Medulla oblongata (tissue), 1 donor: ENCODE results near the gene CYP1B1.
A peak's percentile ranks its signal among the peaks of the same experiment; 100 is the strongest.
"Not testable (repeated sequence)": the region's sequence is repeated elsewhere in the genome, so short reads cannot be mapped to it uniquely, and the experiment has no call there.

Experiments
- DNase-seq: peaks from one replicate; pipeline ENCODE4 v3.0.0-alpha.2; 2015; ENCODE audit errors: extremely low spot score

Gene CYP1B1

DNA sequence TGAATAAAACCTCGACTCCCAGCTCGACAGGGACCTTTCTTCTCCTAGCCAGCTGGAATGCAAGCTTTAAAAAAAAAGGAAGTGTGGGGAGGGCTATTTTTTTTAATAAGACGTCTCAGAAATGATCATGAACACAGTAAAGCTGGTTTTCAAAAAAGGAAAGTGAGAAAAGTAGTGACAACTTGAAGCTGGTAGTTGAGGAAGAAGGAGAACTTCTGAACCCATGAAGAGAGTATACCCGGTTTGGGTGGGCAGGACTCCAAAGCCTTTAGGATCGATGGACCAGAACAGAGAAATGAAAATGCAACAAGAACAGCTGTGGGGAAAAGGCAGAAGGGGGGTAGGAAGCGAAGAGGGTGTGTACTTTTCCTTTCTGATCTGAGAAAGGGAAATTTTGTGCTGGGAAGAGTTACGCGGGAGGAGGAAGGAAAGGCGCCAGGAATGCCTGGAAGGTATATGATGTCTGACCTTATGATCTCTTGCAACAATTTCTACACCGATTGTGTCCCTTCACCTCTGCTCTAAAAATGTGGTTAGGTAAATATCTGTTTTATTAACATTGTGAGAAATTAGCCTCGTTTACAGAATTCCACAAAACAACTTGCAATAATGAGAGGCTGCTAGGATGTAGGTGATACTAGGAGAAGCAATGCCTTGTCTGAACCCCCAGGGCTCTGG is 22.6 kb upstream of the CYP1B1 start:
- no peak for DNase-seq

- no peak for DNase-seq
Observed at GRCh38 chr2:38097988-38098385, 22.0 kb upstream of the CYP1B1 start.

- DNase-seq, result no peak
Observed at GRCh38 chr2:38097258-38097987, 21.5 kb upstream of the CYP1B1 start.

- DNase-seq, result no peak
Observed at GRCh38 chr2:38095996-38096861, 20.3 kb upstream of the CYP1B1 start.

- DNase-seq, result no peak
Observed at GRCh38 chr2:38095079-38095995, 19.4 kb upstream of the CYP1B1 start.

GRCh38 chr2:38093527-38094165 is 17.7 kb upstream of the CYP1B1 start:
- no peak for DNase-seq

- no peak for DNase-seq
Observed at GRCh38 chr2:38092196-38092902, 16.4 kb upstream of the CYP1B1 start.

DNA sequence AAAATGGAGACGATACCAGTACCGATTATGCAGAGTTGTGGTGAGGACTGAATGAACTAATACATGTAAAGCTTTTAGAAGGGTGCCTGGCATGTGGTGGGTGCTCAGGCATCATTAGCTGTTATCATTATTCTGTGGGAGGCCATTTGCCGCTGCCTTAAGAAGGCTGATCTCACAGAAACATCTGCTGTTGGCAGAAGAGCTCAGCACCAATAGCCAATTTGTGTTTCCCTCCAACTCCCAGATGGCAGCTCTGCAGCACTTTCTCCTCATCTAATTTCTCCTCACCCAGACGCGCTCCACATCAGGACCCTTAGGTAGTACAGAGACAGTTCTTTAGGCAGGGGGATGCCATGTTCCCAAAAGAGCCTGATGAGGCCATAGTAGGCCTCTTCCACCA is 15.8 kb upstream of the CYP1B1 start:
- no peak for DNase-seq

GRCh38 chr2:38090928-38091327 is 15.0 kb upstream of the CYP1B1 start:
- no peak for DNase-seq

DNA sequence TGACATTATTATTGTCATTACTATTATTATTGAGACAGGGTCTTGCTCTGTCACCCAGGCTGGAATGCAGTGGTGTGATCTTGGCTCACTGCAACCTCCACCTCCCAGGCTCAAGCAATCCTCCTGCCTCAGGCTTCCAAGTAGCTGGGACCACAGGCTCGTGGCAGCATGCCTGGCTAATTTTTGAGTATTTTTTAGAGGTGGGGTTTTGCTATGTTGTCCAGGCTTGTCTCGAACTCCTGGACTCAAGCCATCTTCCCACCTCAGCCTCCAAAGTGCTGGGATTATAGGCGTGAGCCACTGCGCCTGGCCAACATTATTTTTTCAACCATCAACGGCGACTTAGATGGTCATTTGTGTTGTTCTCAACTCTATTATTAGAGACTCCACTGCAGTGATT is 14.3 kb upstream of the CYP1B1 start:
- not testable (repeated sequence) for DNase-seq

GRCh38 chr2:38085998-38086698 is 10.2 kb upstream of the CYP1B1 start:
- DNase-seq, result not testable (repeated sequence)

DNA sequence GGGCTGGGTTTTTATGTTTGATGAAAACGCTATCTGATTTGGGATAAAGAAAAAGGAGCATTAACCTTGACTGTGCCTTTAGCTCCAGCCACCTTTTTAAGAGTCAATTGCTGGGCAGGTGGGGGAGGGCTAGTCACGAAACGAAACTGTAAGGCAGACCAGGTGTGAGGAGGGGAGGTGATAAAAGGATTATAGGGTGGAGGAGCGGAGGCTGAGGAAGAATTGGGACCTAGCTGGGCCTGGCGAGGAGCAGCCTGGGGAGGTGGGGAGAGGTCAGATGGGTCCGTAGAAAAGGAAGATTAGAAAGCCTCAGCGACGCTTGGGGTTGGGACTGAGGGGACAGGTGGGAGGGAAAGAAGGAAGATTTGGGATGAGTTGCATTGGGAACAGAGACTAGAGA is 8.6 kb upstream of the CYP1B1 start:
- not testable (repeated sequence) for DNase-seq

- DNase-seq, result not testable (repeated sequence)
Observed at GRCh38 chr2:38082727-38083126, 6.8 kb upstream of the CYP1B1 start.

DNA sequence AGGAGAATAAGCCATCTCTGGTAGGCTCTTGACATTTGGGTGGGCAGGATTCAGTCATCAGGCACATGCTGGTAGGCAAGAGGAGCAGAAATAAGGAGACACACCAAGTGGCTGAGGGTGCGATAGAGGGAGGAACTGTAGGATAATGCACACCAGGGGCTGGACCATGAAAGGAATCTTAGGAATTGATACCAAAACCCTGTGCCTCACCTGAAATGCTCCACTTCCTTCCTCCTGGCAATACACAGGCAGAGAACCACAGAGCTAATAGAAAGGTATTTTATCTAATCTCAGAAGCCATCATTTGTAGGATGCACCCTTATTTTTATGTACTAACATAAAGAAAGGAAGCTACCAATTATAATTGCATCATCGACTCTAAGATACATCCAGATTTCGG is 4.4 kb upstream of the CYP1B1 start:
- no peak for DNase-seq

GRCh38 chr2:38079116-38080052 is 3.4 kb upstream of the CYP1B1 start:
- no peak for DNase-seq

DNA sequence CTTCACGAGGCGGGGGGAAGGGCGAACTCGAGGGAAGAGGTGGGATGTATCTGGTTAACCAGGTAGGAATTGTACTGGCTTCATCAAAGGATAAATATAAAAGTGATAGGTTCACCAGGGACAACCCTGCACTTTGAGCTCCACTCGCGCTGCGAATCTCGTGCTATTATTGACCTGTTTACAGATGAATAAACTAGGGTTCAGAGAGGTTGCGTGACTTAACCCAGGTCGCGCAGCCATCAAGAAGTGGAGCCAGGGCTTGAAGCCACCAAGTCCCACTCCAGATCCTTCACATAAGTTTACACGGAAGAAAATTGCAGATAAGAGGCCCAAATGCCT is 1.4 kb upstream of the CYP1B1 start:
- DNase-seq, result no peak

- DNase-seq, result no peak
Observed at GRCh38 chr2:38076710-38077430, 919 bp upstream of the CYP1B1 start.

GRCh38 chr2:38076152-38076709 is 280 bp upstream of the CYP1B1 start:
- peak; percentile 29 for DNase-seq
